ENCODE measurements around the gene CORO2A. TPM values are rescaled to one million over a fixed set of nuclear protein-coding genes. Genes with fewer than 3 reads are reported as not detected.

The CORO2A gene
- total and polyA plus RNA-seq, 5 donors = 0.09 to 0.43 (median 0.17) TPM

DNA sequence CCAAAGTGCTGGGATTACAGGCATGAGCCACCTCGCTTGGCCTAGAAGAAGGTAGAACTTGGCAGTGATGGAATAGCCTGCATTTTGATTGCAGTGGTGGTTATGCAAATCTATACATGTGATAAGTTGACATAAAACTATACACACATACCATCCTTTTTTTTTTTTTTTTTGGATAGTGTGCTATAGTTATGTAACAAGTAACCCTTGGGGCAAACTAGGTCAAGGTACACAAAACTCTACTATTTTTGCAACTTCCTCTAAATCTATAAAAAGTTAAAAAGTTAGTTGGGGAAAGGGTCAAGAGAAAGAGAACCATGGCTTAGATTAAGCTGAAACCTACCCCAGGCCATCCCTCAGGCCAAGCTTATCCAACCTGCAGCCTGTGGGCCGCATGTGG, 84.5 kb downstream of the CORO2A start:
- DNase-seq = no peak
- 95% methylated on average over 2 of the region's 2 CpGs for WGBS
- Histone ChIP-seq H3K27me3 (ENCODE audit: control insufficient read depth, insufficient read depth) (no peaks in the 10 kb centered on the region), H3K27ac (ENCODE audit: low read length) (no peak overlapping the region), H3K9me3 (ENCODE audit: control insufficient read depth, low read length) (no peaks in the 10 kb centered on the region), H3K4me1 (ENCODE audit: control insufficient read depth, insufficient read depth, low read length) (no peaks in the 10 kb centered on the region), H3K4me3 (ENCODE audit: low read length) (no peak overlapping the region)
- ATAC-seq = no peak
- intact Hi-C loops (cut with DNase I) = no loop called here

DNA sequence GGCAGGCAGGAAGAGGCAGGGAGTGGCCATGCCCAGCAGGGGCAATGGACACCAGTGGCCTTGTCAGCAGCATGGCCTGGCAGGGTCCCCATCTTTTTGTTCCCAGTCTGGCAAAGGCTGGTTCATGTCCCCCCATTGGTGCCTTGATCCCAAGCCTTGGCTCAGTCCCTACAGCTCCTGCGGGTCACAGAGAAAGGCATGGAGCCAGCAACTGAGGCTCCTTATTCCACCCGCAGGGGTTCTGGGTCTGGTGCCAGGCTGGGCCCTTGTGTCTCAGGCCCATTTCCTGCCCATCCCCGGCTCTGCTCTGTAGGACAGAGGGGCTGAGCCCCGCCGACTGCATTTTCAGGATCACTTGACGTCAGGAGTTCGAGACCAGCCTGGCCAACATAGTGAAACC, 87.4 kb downstream of the CORO2A start:
- H3K4me3 ChIP-seq (ENCODE audit: low read length) = no peak overlapping the region
- DNase-seq (no peak), ATAC-seq (no peak)
- no peaks in the 10 kb centered on the region for H3K4me1 ChIP-seq (ENCODE audit: control insufficient read depth, insufficient read depth, low read length)
- intact Hi-C loops (cut with DNase I) = no loop called here
- no peak overlapping the region for H3K27ac ChIP-seq (ENCODE audit: low read length)
- no peaks in the 10 kb centered on the region for H3K9me3 ChIP-seq (ENCODE audit: control insufficient read depth, low read length)
- H3K27me3 ChIP-seq (ENCODE audit: control insufficient read depth, insufficient read depth) = no peaks in the 10 kb centered on the region
- WGBS = 87% methylated on average over 7 of the region's 7 CpGs

DNA sequence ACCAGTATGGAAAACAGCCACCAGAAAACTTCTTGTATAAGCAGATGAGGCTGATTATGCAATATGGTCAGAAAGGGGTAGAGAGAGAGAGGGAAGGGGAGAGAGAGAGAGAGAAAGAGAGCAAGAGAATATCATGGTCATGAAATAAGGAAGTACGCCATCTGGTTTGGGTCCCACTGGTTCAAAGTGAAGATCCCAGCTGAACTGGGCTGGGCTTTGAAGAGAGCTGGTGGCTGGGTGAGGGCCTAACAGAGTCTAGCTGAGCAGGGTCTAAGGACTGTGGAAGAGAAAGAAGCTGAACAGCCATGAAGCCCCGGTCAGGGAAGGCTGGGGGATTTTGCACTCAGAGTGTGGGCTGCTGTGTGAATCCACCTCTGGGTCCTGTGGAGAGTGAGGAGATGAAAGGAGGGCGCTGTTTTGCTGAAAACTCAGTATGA, 88.0 kb downstream of the CORO2A start:
- DNase-seq = no peak
- Histone ChIP-seq H3K27ac (ENCODE audit: low read length) (no peak overlapping the region), H3K9me3 (ENCODE audit: control insufficient read depth, low read length) (no peaks in the 10 kb centered on the region), H3K4me3 (ENCODE audit: low read length) (no peak overlapping the region), H3K4me1 (ENCODE audit: control insufficient read depth, insufficient read depth, low read length) (no peaks in the 10 kb centered on the region), H3K27me3 (ENCODE audit: control insufficient read depth, insufficient read depth) (no peaks in the 10 kb centered on the region)
- intact Hi-C loops (cut with DNase I) = no loop called here
- 83% methylated on average over 3 of the region's 3 CpGs for WGBS
- no peak for ATAC-seq

DNA sequence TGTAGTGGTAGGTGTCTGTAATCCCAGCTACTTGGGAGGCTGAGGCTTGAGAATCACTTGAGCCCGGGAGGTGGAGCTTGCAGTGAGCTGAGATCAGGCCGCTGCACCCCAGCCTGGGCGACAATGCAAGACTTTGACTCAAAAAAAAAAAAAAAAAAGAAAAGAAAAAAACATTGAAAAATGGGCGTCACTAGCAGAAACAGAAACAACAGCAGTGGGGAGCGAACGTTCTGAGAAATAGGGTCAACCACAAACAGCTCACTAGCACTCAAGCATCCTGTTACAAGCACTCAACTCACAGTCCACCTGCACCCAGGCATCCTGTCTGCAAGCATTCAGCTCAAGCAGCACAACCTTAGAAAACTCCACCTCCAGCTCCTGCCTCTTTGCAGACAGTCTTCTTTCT, 90.6 kb downstream of the CORO2A start:
- peak; percentile 33 to 47 for ATAC-seq
- H3K4me1 ChIP-seq (ENCODE audit: control insufficient read depth, insufficient read depth, low read length) = no peaks in the 10 kb centered on the region

DNA sequence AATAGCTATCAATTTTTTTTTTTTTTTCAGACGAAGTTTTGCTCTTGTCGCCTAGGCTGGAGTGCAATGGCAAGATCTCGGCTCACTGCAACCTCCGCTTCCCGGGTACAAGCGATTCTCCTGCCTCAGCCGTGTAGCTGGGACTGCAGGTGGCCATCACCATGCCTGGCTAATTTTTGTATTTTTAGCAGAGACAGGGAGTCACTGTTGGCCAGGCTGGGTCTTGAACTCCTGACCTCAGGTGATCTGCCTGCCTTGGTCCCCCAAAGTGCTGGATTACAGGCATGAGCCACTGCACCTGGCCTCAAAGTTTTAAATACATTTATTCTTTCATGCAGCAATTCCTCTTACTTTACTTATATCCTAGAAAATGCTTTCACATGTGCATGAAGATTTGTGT, 91.0 kb downstream of the CORO2A start:
- Histone ChIP-seq H3K9me3 (ENCODE audit: control insufficient read depth, low read length) (no peaks in the 10 kb centered on the region), H3K4me1 (ENCODE audit: control insufficient read depth, insufficient read depth, low read length) (no peaks in the 10 kb centered on the region), H3K4me3 (ENCODE audit: low read length) (no peak overlapping the region), H3K27me3 (ENCODE audit: control insufficient read depth, insufficient read depth) (no peaks in the 10 kb centered on the region), H3K27ac (ENCODE audit: low read length) (no peak overlapping the region)
- ATAC-seq = no peak
- 92% methylated on average over 7 of the region's 7 CpGs for WGBS
- intact Hi-C loops (cut with DNase I) = no loop called here
- no peak for DNase-seq

More for the DNA sequence above, 90.6 kb downstream of the CORO2A start:
- intact Hi-C loops (cut with DNase I) = no loop called here
- DNase-seq = peak in 1 of 3 donors; percentile 68
- H3K9me3 ChIP-seq (ENCODE audit: control insufficient read depth, low read length) = no peaks in the 10 kb centered on the region
- H3K27ac ChIP-seq (ENCODE audit: low read length) = no peak overlapping the region
- H3K4me3 ChIP-seq (ENCODE audit: low read length) = no peak overlapping the region
- no peaks in the 10 kb centered on the region for H3K27me3 ChIP-seq (ENCODE audit: control insufficient read depth, insufficient read depth)
- WGBS = 49% methylated on average over 6 of the region's 6 CpGs

DNA sequence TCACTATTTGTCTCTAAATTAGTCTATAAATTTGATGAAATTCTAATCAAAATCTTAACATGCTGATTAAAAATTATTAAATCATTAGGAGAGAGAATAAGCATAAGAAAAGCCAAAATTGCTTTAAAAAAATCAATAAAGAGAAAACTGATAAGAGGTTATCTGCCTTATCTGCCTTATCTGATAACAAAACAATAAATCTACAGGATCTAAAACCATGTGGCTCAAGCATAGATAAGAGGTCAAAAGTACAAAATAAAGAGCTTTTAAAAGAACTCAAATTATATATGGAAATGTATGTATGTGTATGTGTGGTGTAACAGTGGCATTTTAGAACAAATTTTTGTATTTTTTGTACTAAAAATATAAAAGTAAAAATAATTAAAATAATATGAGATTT, 92.0 kb downstream of the CORO2A start:
- no peaks in the 10 kb centered on the region for H3K9me3 ChIP-seq (ENCODE audit: control insufficient read depth, low read length)
- no peak for DNase-seq
- no peaks in the 10 kb centered on the region for H3K4me1 ChIP-seq (ENCODE audit: control insufficient read depth, insufficient read depth, low read length)
- intact Hi-C loops (cut with DNase I) = no loop called here
- H3K4me3 ChIP-seq (ENCODE audit: low read length) = no peak overlapping the region
- no peak for ATAC-seq
- no peak overlapping the region for H3K27ac ChIP-seq (ENCODE audit: low read length)
- H3K27me3 ChIP-seq (ENCODE audit: control insufficient read depth, insufficient read depth) = no peaks in the 10 kb centered on the region

DNA sequence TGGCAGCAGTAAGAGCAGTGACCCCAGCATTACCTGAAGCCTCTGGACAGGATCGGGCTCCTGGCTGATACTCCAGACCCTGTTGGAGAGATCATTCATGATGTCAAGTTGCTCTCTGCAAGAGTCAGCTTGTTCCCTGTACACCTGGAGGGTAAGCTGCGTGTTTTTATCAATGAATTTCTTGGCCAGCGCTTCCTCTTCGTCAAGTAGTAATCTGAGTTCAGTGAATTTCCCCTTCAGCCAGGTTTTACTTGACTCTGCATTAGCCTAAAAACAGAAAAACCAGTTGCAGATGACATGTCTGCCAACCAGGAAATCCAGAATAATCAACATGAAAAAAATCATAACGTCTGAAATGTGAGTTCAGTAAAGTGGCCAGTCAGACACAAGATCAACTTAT, 92.5 kb downstream of the CORO2A start:
- no peaks in the 10 kb centered on the region for H3K27me3 ChIP-seq (ENCODE audit: control insufficient read depth, insufficient read depth)
- ATAC-seq (no peak), DNase-seq (no peak)
- 65% methylated on average over 5 of the region's 5 CpGs for WGBS
- intact Hi-C loops (cut with DNase I) = no loop called here
- no peak overlapping the region for H3K4me3 ChIP-seq (ENCODE audit: low read length)
- H3K27ac ChIP-seq (ENCODE audit: low read length) = no peak overlapping the region
- no peaks in the 10 kb centered on the region for H3K9me3 ChIP-seq (ENCODE audit: control insufficient read depth, low read length)
- no peaks in the 10 kb centered on the region for H3K4me1 ChIP-seq (ENCODE audit: control insufficient read depth, insufficient read depth, low read length)

DNA sequence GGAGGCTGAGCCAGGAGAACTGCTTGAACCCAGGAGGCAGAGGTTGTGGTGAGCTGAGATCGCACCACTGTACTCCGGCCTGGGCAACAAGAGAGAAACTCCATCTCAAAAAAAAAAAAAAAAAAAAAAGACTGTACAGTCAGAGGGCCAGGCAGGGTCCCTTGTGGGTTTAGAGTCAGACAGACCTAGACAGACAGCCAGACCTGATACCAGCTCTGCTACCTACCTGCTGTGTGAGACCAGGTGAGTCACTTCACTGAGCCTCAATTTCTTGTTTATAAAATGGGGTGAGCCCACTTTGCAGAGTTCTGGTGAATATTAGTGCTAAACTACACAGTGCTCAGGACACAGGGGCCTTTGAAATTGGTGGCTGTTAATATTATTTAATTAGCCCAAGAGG, 93.1 kb downstream of the CORO2A start:
- WGBS = 94% methylated on average over 2 of the region's 2 CpGs
- DNase-seq = no peak
- Histone ChIP-seq H3K9me3 (ENCODE audit: control insufficient read depth, low read length) (no peaks in the 10 kb centered on the region), H3K27me3 (ENCODE audit: control insufficient read depth, insufficient read depth) (no peaks in the 10 kb centered on the region), H3K4me1 (ENCODE audit: control insufficient read depth, insufficient read depth, low read length) (no peaks in the 10 kb centered on the region), H3K27ac (ENCODE audit: low read length) (no peak overlapping the region), H3K4me3 (ENCODE audit: low read length) (no peak overlapping the region)
- no peak for ATAC-seq
- intact Hi-C loops (cut with DNase I) = no loop called here

DNA sequence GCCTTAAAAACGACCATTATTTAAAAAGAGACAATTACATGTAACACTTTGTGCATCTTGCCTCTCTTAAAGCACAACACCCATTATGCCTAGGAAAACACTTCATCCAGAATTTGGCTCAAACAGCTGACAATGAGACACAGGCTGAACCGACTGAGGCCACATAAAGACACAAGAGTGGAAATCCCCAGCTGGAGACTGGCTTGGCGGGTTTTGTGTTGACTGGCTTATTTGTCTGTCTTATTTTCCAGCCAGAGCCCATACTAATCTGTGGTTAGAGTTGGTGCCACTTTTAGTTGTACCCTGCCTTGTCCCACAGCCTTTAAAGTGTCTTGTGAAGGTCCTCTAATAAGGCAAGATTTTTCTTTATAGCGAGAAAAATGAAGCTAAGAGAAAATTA, 94.6 kb downstream of the CORO2A start:
- intact Hi-C loops (cut with DNase I) = no loop called here

DNA sequence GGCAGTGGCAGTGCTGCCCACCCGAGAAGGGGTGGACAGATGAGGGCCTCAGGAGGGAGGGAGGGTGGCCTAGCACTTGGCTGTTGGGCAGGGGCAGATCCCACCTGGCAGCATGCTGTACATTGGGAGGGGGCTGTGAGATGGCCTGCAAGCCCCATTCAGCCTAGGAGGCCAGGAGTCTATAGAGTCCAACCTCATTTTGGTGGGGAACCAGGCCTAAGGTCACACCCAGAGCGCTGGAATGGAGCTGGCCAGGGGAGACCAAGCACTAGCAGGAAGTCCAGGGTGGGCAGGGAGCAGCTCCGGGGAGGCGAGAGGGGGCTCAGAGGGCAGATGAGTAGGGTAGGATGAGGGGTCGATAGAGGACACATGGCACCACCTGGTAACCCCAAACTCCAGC, 96.3 kb downstream of the CORO2A start:
- 96% methylated on average over 5 of the region's 5 CpGs for WGBS
- H3K9me3 ChIP-seq (ENCODE audit: control insufficient read depth, low read length) = no peaks in the 10 kb centered on the region
- intact Hi-C loops (cut with DNase I) = no loop called here
- ATAC-seq (no peak), DNase-seq (no peak)
- no peak overlapping the region for H3K27ac ChIP-seq (ENCODE audit: low read length)
- H3K4me3 ChIP-seq (ENCODE audit: low read length) = no peak overlapping the region
- H3K4me1 ChIP-seq (ENCODE audit: control insufficient read depth, insufficient read depth, low read length) = no peaks in the 10 kb centered on the region
- H3K27me3 ChIP-seq (ENCODE audit: control insufficient read depth, insufficient read depth) = no peaks in the 10 kb centered on the region

More for the DNA sequence above, 94.6 kb downstream of the CORO2A start:
- Histone ChIP-seq H3K4me3 (ENCODE audit: low read length) (no peak overlapping the region), H3K9me3 (ENCODE audit: control insufficient read depth, low read length) (no peaks in the 10 kb centered on the region), H3K27ac (ENCODE audit: low read length) (no peak overlapping the region), H3K27me3 (ENCODE audit: control insufficient read depth, insufficient read depth) (no peaks in the 10 kb centered on the region), H3K4me1 (ENCODE audit: control insufficient read depth, insufficient read depth, low read length) (no peaks in the 10 kb centered on the region)
- ATAC-seq (no peak), DNase-seq (no peak)
- WGBS = 81% methylated on average over 4 of the region's 4 CpGs

DNA sequence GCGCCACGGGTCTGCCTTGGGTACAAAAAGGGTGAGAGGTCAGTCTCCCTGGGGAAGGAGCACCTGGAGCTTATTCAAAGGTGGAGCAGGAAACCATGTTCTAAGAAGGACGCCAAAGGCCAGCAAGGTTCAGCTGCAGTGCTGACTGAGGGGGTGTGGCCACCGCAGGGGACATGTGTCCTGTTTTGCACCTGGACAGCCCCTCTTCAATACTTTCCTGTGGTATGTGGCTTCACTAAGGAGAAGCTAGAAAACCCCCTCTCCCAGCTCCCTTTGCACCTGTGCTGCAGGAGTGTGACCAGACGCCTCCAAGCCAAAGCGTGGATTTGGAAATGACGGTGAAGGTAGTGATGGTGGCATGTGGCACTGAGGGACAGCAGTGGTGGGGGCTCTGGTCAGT, 97.0 kb downstream of the CORO2A start:
- H3K4me3 ChIP-seq (ENCODE audit: low read length) = no peak overlapping the region
- ATAC-seq (no peak), DNase-seq (no peak)
- H3K27me3 ChIP-seq (ENCODE audit: control insufficient read depth, insufficient read depth) = no peaks in the 10 kb centered on the region
- no peak overlapping the region for H3K27ac ChIP-seq (ENCODE audit: low read length)
- intact Hi-C loops (cut with DNase I) = no loop called here
- H3K4me1 ChIP-seq (ENCODE audit: control insufficient read depth, insufficient read depth, low read length) = no peaks in the 10 kb centered on the region
- 82% methylated on average over 7 of the region's 7 CpGs for WGBS
- H3K9me3 ChIP-seq (ENCODE audit: control insufficient read depth, low read length) = no peaks in the 10 kb centered on the region

DNA sequence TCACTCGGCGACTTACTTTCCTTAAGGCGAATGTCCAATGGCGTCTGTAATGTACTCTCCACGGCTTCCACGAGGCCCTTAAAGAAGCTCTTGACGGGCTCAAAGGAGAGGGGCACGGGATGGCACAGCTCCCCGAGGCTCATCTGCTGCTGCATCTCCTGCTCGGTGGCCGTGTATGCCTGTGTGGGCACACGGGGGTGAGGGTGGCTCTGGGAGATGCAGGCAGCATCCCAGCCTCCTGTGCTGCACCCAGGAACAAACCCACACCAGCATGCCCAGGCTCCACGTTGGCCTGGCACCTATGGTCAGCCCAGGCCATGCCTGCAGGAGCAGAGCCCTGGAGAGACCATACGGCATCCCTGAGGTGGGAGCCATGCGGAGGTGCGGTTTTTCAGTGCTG, 97.6 kb downstream of the CORO2A start:
- DNase-seq (no peak), ATAC-seq (no peak)
- Histone ChIP-seq H3K4me1 (ENCODE audit: control insufficient read depth, insufficient read depth, low read length) (no peaks in the 10 kb centered on the region), H3K9me3 (ENCODE audit: control insufficient read depth, low read length) (no peaks in the 10 kb centered on the region), H3K27ac (ENCODE audit: low read length) (no peak overlapping the region), H3K27me3 (ENCODE audit: control insufficient read depth, insufficient read depth) (no peaks in the 10 kb centered on the region), H3K4me3 (ENCODE audit: low read length) (no peak overlapping the region)
- intact Hi-C loops (cut with DNase I) = no loop called here
- 85% methylated on average over 16 of the region's 16 CpGs for WGBS

All from right cardiac atrium (tissue), 5 donors.